Psoas muscle (tissue), 8 donors: ENCODE measurements around the gene WTAP. TPM values are rescaled to one million over a fixed set of nuclear protein-coding genes. Genes with fewer than 3 reads are reported as not detected.
A peak's percentile ranks its signal among the peaks of the same experiment; 100 is the strongest.
"Not testable (repeated sequence)": the region's sequence is repeated elsewhere in the genome, so short reads cannot be mapped to it uniquely, and the experiment has no call there.

Experiments
- ATAC-seq, 4 donors: fragments of 200-7000 bp; cut with Tn5 transposase; one replicate each; pipeline ENCODE4 v1.9.1; 2020; ENCODE audit warnings: moderate library complexity in 3 of 4, mild to moderate bottlenecking in 2 of 4
- DNase-seq, 2 donors: peaks; one replicate each; pipeline ENCODE4 v3.0.0-alpha.2; 2020
- H3K27ac ChIP-seq: fragments of 200-600 bp; one replicate; pipeline ENCODE4 v1.8.0; 2022
- H3K27me3 ChIP-seq, 3 donors: fragments of 200-600 bp in 1 of 3; one replicate each; pipeline versions ENCODE4 v1.6.1 to v1.8.0; 2013 to 2022; ENCODE audit warnings: low read length in 2 of 3, mild to moderate bottlenecking in 2 of 3, moderate library complexity in 1 of 3; ENCODE audit not compliant: insufficient read depth in 3 of 3
- H3K36me3 ChIP-seq, 2 donors: fragments of 200-600 bp in 1 of 2; one replicate each; pipeline versions ENCODE4 v1.6.1 to v1.8.0; 2013 to 2022; ENCODE audit warnings: low read depth in 1 of 2, mild to moderate bottlenecking in 1 of 2, moderate library complexity in 1 of 2; ENCODE audit not compliant: insufficient read depth in 1 of 2
- H3K4me1 ChIP-seq: fragments of 200-600 bp; one replicate; pipeline ENCODE4 v1.8.0; 2022
- H3K4me3 ChIP-seq: fragments of 200-600 bp; one replicate; pipeline ENCODE4 v1.8.0; 2022; ENCODE audit warnings: mild to moderate bottlenecking
- H3K9me3 ChIP-seq: fragments of 200-600 bp; one replicate; pipeline ENCODE4 v1.8.0; 2022
- CTCF ChIP-seq: fragments of 200-600 bp; IDR thresholded peaks from one replicate; pipeline ENCODE4 v1.8.0; 2022; ENCODE audit warnings: antibody characterized with exemption
- WGBS, 3 donors: extraction: QIAGEN DNeasy Blood & Tissue Kit; methylation state at CpG; one replicate each; pipeline versions ENCODE4 v1.1.6 to v1.1.7; 2013; 5-methylcytosine and 5-hydroxymethylcytosine counted together
- intact Hi-C, 2 donors: fragments of 100-400 bp; cut with DNase I; formaldehyde crosslinking; loops; one replicate each; pipeline versions ENCODE4 v1.11.0 to v1.14.2; 2022
- polyA plus RNA-seq, 3 donors: library from polyadenylated mRNA; stranded (reverse); fragments of 200-250 nt; gene quantifications; one replicate each; pipeline ENCODE4 v1.2.3, GENCODE V29; 2013
- total RNA-seq, 4 donors: library from RNA; stranded (reverse); fragmentation: NEBNext Ultra II Directional in 2 of 4; extraction: Animal tissue kit (Norgen Biotek cat#: 25700) in 2 of 4; gene quantifications; one replicate each; pipeline versions ENCODE4 v1.2.1 to v1.2.4, GENCODE V29; 2021 to 2023
- donor health status: healthy with polysubstance abuse.
- donor health status: DM: no; HTN: no; CAD: no; lungs with moderate emphysema.
- donor health status: Bipolar disorder and iron deficiency.
- donor health status: healthy.
- donor health status: DM: yes; HTN: yes; CAD: no.
- donor health status: DM: no; HTN: no; CAD: no.
- donor health status: DM: no; HTN: no; CAD: no.
- donor health status: DM: yes; HTN: yes; CAD: no.

Gene WTAP
- total and polyA plus RNA-seq, 7 donors: 51.8 to 284 (median 131) TPM

DNA sequence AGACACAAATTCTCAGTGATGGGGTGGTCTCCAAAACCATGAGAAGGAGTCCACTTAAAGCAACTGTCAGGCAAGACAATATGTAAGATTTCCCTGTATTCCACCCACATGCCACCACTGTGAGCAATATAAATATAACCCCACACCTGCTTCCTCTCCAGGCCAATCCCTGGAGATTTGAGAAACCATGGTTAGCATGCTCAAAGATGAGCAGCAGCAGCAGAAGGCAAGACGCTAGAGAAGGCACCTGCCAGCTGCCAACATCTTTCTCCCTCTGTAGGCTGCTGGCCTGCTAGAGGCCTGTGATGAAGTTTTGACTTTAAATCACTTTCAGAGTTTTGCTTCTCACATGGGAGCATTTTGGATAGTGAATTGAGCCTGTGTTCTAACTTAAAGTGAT, 26.3 kb upstream of the WTAP start:
- DNase-seq (no peak), ATAC-seq (peak; percentile 67 to 73 (median 72))
- intact Hi-C loops: no loop called here
- no peak overlapping the region for H3K4me3 ChIP-seq
- H3K4me1 ChIP-seq: peaks cover 19% of the 10 kb centered on the region
- no peak for TF ChIP-seq CTCF
- H3K9me3 ChIP-seq: no peaks in the 10 kb centered on the region
- no peaks in the 10 kb centered on the region for H3K27me3 ChIP-seq
- WGBS, 3 donors: 4 to 6% (median 6%) methylated on average over 1 of the region's 1 CpG
- H3K36me3 ChIP-seq: no peaks in the 10 kb centered on the region
- peak overlapping the region; percentile 86 for H3K27ac ChIP-seq

- TF ChIP-seq CTCF: no peak
- intact Hi-C loops: no loop called here
- no peaks in the 10 kb centered on the region for H3K9me3 ChIP-seq
- peak; percentile 81 to 93 (median 84) for ATAC-seq
- WGBS, 3 donors: 57 to 72% (median 67%) methylated on average over 7 of the region's 7 CpGs
- no peaks in the 10 kb centered on the region for H3K36me3 ChIP-seq
- no peaks in the 10 kb centered on the region for H3K27me3 ChIP-seq
- DNase-seq: peak in 1 of 2 donors; percentile 53
- peaks cover 19% of the 10 kb centered on the region for H3K4me1 ChIP-seq
- H3K27ac ChIP-seq: peak overlapping the region; percentile 86
- no peak overlapping the region for H3K4me3 ChIP-seq
These were observed 25.8 kb upstream of the WTAP start for GRCh38 chr6:159701413-159701999.

GRCh38 chr6:159710603-159711002, 16.7 kb upstream of the WTAP start:
- H3K9me3 ChIP-seq, H3K27ac ChIP-seq, ATAC-seq, H3K27me3 ChIP-seq, H3K4me3 ChIP-seq, intact Hi-C loops, H3K36me3 ChIP-seq, DNase-seq: not testable (repeated sequence)
- 80 to 83% (median 80%) methylated on average over 4 of the region's 4 CpGs for WGBS, 3 donors
- H3K4me1 ChIP-seq: peaks cover 14% of the 10 kb centered on the region

DNA sequence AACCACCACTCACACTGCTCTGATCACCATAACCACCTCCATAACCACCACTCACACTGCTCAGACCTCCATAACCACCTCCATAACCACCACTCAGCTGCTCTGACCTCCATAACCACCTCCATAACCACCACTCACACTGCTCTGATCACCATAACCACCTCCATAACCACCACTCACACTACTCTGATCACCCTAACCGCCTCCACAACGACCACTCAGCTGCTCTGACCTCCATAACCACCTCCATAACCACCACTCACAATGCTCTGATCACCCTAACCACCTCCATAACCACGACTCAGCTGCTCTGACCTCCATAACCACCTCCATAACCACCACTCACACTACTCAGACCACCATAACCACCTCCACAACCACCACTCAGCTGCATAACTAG, 14.9 kb upstream of the WTAP start:
- WGBS, 3 donors: 91 to 95% (median 94%) methylated on average over 3 of the region's 3 CpGs
- intact Hi-C loops, H3K4me3 ChIP-seq, H3K27me3 ChIP-seq, H3K36me3 ChIP-seq, ATAC-seq, DNase-seq, H3K9me3 ChIP-seq, H3K27ac ChIP-seq: not testable (repeated sequence)
- peaks cover 25% of the 10 kb centered on the region for H3K4me1 ChIP-seq

GRCh38 chr6:159713984-159714383, 13.3 kb upstream of the WTAP start:
- peaks cover 32% of the 10 kb centered on the region for H3K4me1 ChIP-seq
- intact Hi-C loops: no loop called here
- H3K27ac ChIP-seq: no peak overlapping the region
- no peak overlapping the region for H3K4me3 ChIP-seq
- H3K27me3 ChIP-seq: no peaks in the 10 kb centered on the region
- ATAC-seq (no peak), DNase-seq (no peak)
- 93 to 99% (median 94%) methylated on average over 7 of the region's 7 CpGs for WGBS, 3 donors
- no peak for TF ChIP-seq CTCF
- H3K36me3 ChIP-seq: no peaks in the 10 kb centered on the region
- no peaks in the 10 kb centered on the region for H3K9me3 ChIP-seq

DNA sequence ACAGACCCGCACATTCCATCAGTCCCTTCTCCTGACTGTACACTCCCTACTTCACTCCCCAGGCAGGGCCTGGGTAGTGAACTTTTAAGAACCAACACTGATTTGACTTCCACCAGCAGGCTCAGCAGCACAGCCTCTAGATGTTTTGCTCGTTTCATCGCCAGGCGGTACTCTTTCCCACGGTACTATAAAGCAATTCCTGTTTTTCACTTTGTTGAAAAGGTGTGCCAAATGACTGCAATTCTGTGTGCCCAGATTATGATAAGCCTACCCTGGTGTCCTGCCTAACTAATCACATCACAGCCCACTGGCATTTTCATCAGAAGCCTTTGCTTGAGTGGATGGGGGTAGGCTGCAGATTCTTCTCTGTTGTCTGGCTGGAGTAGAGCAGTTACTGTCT, 12.9 kb upstream of the WTAP start:
- intact Hi-C loops: no loop called here
- no peaks in the 10 kb centered on the region for H3K27me3 ChIP-seq
- ATAC-seq (no peak), DNase-seq (no peak)
- H3K36me3 ChIP-seq: no peaks in the 10 kb centered on the region
- peaks cover 32% of the 10 kb centered on the region for H3K4me1 ChIP-seq
- 70 to 83% (median 75%) methylated on average over 5 of the region's 5 CpGs for whole genome bisulfite sequencing, 3 donors
- no peak overlapping the region for H3K4me3 ChIP-seq
- H3K9me3 ChIP-seq: no peaks in the 10 kb centered on the region
- no peak for TF ChIP-seq CTCF
- peak overlapping the region; percentile 82 for H3K27ac ChIP-seq
